Mucosa of descending colon (tissue), 3 donors: ENCODE data around the gene DNAH17. TPM values are rescaled to one million over a fixed set of nuclear protein-coding genes. Genes with fewer than 3 reads are reported as not detected.

ENCODE experiments used
- ATAC-seq: fragments of 200-7000 bp; cut with Tn5 transposase; one replicate; pipeline ENCODE4 v1.9.1; 2020; ENCODE audit warnings: mild to moderate bottlenecking, moderate library complexity
- DNase-seq, 3 donors: peaks; one replicate each; pipeline ENCODE4 v3.0.0-alpha.2; 2020
- H3K36me3 ChIP-seq: fragments of 200-600 bp; one replicate; pipeline ENCODE4 v1.8.0; 2021; ENCODE audit warnings: low read depth, mild to moderate bottlenecking
- H3K4me1 ChIP-seq: fragments of 200-600 bp; one replicate; pipeline ENCODE4 v1.8.0; 2021; ENCODE audit warnings: low read depth, mild to moderate bottlenecking
- H3K4me3 ChIP-seq: fragments of 200-600 bp; one replicate; pipeline ENCODE4 v1.8.0; 2021; ENCODE audit warnings: mild to moderate bottlenecking
- H3K9me3 ChIP-seq: fragments of 200-600 bp; one replicate; pipeline ENCODE4 v1.8.0; 2021; ENCODE audit warnings: mild to moderate bottlenecking
- CTCF ChIP-seq: fragments of 200-600 bp; IDR thresholded peaks from one replicate; pipeline ENCODE4 v1.8.0; 2022; ENCODE audit warnings: antibody characterized with exemption, mild to moderate bottlenecking
- intact Hi-C, 2 donors: fragments of 100-400 bp; cut with DNase I in 1 of 2; cut with micrococcal nuclease in 1 of 2; formaldehyde crosslinking; loops; one replicate each; pipeline versions ENCODE4 v1.11.0 to v1.11.1; 2022; cut with DNase I, micrococcal nuclease
- total RNA-seq, 3 donors: library from RNA; stranded (reverse); fragmentation: NEBNext Ultra II Directional in 2 of 3; extraction: Animal tissue kit (Norgen Biotek cat#: 25700) in 2 of 3; gene quantifications; one replicate each; pipeline versions ENCODE4 v1.2.1 to v1.2.4, GENCODE V29; 2021 to 2023
- donor health status: DM: no; HTN: no; CAD: no; lungs with moderate emphysema.
- donor health status: DM: no; HTN: no; CAD: no.
- donor health status: DM: no; HTN: yes; CAD: no.

Gene DNAH17
- total RNA-seq, 3 donors from 2014 or later: 0.06 to 0.17 TPM; not detected in 1

DNA sequence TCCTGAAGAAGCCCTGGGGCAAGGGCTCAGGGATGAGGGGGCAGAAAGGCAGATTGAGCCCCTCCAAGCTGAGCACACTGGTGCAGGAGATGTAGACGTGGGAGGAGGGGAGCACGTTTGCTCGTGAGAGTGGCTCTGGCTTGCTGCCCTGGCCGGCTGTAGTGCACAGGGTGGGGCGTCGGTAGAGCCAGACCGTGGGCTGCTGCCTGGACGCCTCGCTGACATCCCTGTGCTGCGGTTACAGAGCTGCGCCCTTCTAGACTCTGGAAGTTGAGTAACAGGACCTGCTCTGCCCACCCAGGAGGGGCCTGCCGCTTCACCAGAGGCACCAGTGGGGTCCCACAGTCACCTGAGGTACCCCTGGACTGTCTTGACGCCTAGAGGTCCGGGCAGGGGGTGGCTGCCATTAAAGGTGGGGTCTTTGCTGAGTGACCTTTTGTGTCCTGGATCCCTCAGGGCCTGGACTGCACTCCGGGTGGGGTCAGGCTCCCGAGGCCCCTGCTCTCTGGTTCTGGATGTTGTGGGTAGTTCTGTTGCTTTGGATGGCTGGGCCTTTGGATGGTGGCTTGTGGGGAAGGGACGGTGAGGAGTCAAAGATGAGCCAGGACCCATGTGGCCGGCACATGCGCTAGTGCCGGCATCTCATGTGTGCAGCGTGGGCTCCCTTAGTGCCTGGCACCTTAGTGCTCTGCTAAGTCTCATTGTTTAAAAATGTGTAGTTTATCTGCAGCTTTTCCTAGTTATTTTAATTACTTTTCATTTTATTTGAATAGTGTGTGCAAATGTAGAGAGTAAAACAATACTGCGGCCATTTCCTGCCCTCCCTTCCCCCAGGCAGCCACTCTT is 157.0 kb downstream of the DNAH17 start:
- Histone ChIP-seq H3K9me3 (no peaks in the 10 kb centered on the region), H3K4me1 (peaks cover 22% of the 10 kb centered on the region), H3K36me3 (no peaks in the 10 kb centered on the region), H3K4me3 (no peak overlapping the region)
- ATAC-seq: no peak
- intact Hi-C loops: loop anchor here in 1 of 2 donors (10.0 kb wide), 1 partner anchor 165 kb away; no protein-coding TSS in a partner anchor
- TF ChIP-seq CTCF: no peak
- DNase-seq: no peak

GRCh38 chr17:78418326-78419026 is 158.7 kb downstream of the DNAH17 start:
- intact Hi-C loops: no loop called here
- Histone ChIP-seq H3K36me3 (no peaks in the 10 kb centered on the region), H3K4me3 (no peak overlapping the region), H3K4me1 (peaks cover 23% of the 10 kb centered on the region), H3K9me3 (no peaks in the 10 kb centered on the region)
- DNase-seq (no peak), ATAC-seq (no peak)
- no peak for TF ChIP-seq CTCF

DNA sequence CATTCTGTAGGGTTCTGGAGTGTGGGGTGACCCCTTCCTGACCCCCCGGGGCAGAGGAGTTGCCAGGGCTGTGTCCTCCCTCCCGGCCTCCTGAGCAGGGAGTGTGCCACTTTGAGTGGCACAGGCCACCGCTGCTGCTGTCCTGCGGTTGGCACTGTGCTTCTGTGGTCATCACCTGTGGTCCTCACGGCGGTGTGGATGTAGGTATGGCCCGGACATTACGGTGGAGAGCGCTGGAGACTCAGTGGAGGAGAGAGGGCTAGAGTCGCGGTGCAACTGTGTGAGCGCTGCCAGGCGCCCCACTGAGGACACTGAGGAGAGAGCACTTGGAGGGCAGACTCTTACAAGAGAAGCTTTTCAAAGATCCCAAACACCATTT is 159.7 kb downstream of the DNAH17 start:
- Histone ChIP-seq H3K9me3 (no peaks in the 10 kb centered on the region), H3K4me1 (peaks cover 29% of the 10 kb centered on the region), H3K36me3 (no peaks in the 10 kb centered on the region), H3K4me3 (no peak overlapping the region)
- ATAC-seq: no peak
- DNase-seq: no peak
- intact Hi-C loops: no loop called here
- no peak for TF ChIP-seq CTCF

DNA sequence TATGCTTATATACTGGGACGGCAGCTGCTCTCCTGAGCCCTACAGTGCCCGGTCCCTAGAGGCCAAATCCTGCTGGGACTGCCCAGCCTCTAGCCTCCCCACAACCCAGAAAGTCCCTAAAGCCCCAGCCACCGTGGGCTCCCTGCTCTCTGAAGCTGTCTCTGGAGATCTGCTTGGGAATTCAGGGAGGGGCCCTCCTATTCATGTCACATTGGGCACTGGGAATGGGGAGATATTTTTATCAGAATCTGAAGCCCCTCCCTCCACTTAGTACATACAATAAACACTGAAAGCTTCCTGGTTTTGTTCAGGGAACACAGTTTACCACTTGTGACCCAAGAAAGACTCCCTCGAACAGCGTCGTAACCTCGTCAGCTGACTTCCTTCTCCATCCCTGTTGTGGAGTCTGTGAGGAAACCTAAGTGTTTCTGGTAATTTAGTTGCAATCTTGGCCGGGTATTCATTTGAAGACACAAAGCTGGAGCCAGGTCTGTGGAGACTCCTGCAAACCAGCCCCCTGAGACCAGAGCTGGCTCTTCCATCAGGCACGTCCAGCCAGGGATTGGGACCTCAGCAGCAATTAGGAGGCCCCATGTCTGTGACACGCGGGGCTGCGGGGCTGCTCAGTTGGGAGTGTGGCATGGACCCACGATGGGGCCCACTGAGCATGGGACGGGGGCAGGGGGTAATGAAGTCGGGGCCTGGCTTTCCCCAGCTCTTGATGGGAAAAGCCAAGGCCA is 160.2 kb downstream of the DNAH17 start:
- Histone ChIP-seq H3K4me3 (no peak overlapping the region), H3K9me3 (no peaks in the 10 kb centered on the region), H3K36me3 (no peaks in the 10 kb centered on the region), H3K4me1 (peaks cover 34% of the 10 kb centered on the region)
- intact Hi-C loops: no loop called here
- peak; percentile 73 for ATAC-seq
- peak in 2 of 3 donors; percentile 54 to 58 for DNase-seq
- TF ChIP-seq CTCF: no peak

GRCh38 chr17:78415821-78416711 is 161.1 kb downstream of the DNAH17 start:
- no peak for ATAC-seq
- Histone ChIP-seq H3K36me3 (no peaks in the 10 kb centered on the region), H3K9me3 (no peaks in the 10 kb centered on the region), H3K4me3 (no peak overlapping the region), H3K4me1 (peaks cover 43% of the 10 kb centered on the region)
- DNase-seq: peak in 2 of 3 donors; percentile 54 to 67
- no peak for TF ChIP-seq CTCF
- intact Hi-C loops: no loop called here
